Measurements from ENCODE around the gene CLECL1. TPM values are rescaled to one million over a fixed set of nuclear protein-coding genes. Genes with fewer than 3 reads are reported as not detected.

CLECL1 gene
- total RNA-seq, 1 donor from 2014 or later, result not detected

GRCh38 chr12:9730011-9730410 is 2.9 kb downstream of the CLECL1 start:
- no peak overlapping the region for H3K27ac Mint-ChIP-seq (ENCODE audit: unreplicated experiment)
- no peak for TF ChIP-seq CTCF (IDR thresholded peaks at IDR 0.05; ENCODE audit: partially characterized antibody, unreplicated experiment)
- H3K4me1 Mint-ChIP-seq (ENCODE audit: low read depth, unreplicated experiment), result no peaks in the 10 kb centered on the region

GRCh38 chr12:9729082-9729481 is 3.8 kb downstream of the CLECL1 start:
- Mint-ChIP-seq H3K4me1 (ENCODE audit: low read depth, unreplicated experiment) (no peaks in the 10 kb centered on the region), H3K9me3 (ENCODE audit: unreplicated experiment) (no peaks in the 10 kb centered on the region), H3K4me3 (ENCODE audit: unreplicated experiment) (no peak overlapping the region), H3K27ac (ENCODE audit: unreplicated experiment) (no peak overlapping the region), H3K27me3 (ENCODE audit: unreplicated experiment) (no peaks in the 10 kb centered on the region), H3K36me3 (ENCODE audit: unreplicated experiment) (no peaks in the 10 kb centered on the region)
- no peak for DNase-seq
- TF ChIP-seq CTCF (IDR thresholded peaks at IDR 0.05; ENCODE audit: partially characterized antibody, unreplicated experiment), result no peak

More at GRCh38 chr12:9730011-9730410, 2.9 kb downstream of the CLECL1 start:
- Mint-ChIP-seq H3K36me3 (ENCODE audit: unreplicated experiment) (no peaks in the 10 kb centered on the region), H3K27me3 (ENCODE audit: unreplicated experiment) (no peaks in the 10 kb centered on the region), H3K4me3 (ENCODE audit: unreplicated experiment) (no peak overlapping the region), H3K9me3 (ENCODE audit: unreplicated experiment) (no peaks in the 10 kb centered on the region)
- no peak for DNase-seq

GRCh38 chr12:9727813-9728212 is 5.1 kb downstream of the CLECL1 start:
- Mint-ChIP-seq H3K4me3 (ENCODE audit: unreplicated experiment) (no peak overlapping the region), H3K36me3 (ENCODE audit: unreplicated experiment) (no peaks in the 10 kb centered on the region), H3K4me1 (ENCODE audit: low read depth, unreplicated experiment) (no peaks in the 10 kb centered on the region), H3K27me3 (ENCODE audit: unreplicated experiment) (no peaks in the 10 kb centered on the region), H3K9me3 (ENCODE audit: unreplicated experiment) (no peaks in the 10 kb centered on the region), H3K27ac (ENCODE audit: unreplicated experiment) (no peak overlapping the region)
- TF ChIP-seq CTCF (IDR thresholded peaks at IDR 0.05; ENCODE audit: partially characterized antibody, unreplicated experiment), result no peak
- no peak for DNase-seq

GRCh38 chr12:9725213-9725870 is 7.6 kb downstream of the CLECL1 start:
- H3K36me3 Mint-ChIP-seq (ENCODE audit: unreplicated experiment), result no peaks in the 10 kb centered on the region
- H3K9me3 Mint-ChIP-seq (ENCODE audit: unreplicated experiment), result no peaks in the 10 kb centered on the region
- no peaks in the 10 kb centered on the region for H3K4me1 Mint-ChIP-seq (ENCODE audit: low read depth, unreplicated experiment)
- TF ChIP-seq CTCF (IDR thresholded peaks at IDR 0.05; ENCODE audit: partially characterized antibody, unreplicated experiment), result no peak
- no peak overlapping the region for H3K4me3 Mint-ChIP-seq (ENCODE audit: unreplicated experiment)
- H3K27ac Mint-ChIP-seq (ENCODE audit: unreplicated experiment), result no peak overlapping the region
- no peaks in the 10 kb centered on the region for H3K27me3 Mint-ChIP-seq (ENCODE audit: unreplicated experiment)
- DNase-seq, result no peak

GRCh38 chr12:9724023-9724422 is 8.9 kb downstream of the CLECL1 start:
- H3K36me3 Mint-ChIP-seq (ENCODE audit: unreplicated experiment), result no peaks in the 10 kb centered on the region
- no peak overlapping the region for H3K4me3 Mint-ChIP-seq (ENCODE audit: unreplicated experiment)
- no peak overlapping the region for H3K27ac Mint-ChIP-seq (ENCODE audit: unreplicated experiment)
- no peaks in the 10 kb centered on the region for H3K9me3 Mint-ChIP-seq (ENCODE audit: unreplicated experiment)
- TF ChIP-seq CTCF (IDR thresholded peaks at IDR 0.05; ENCODE audit: partially characterized antibody, unreplicated experiment), result no peak
- H3K4me1 Mint-ChIP-seq (ENCODE audit: low read depth, unreplicated experiment), result no peaks in the 10 kb centered on the region
- H3K27me3 Mint-ChIP-seq (ENCODE audit: unreplicated experiment), result no peaks in the 10 kb centered on the region
- DNase-seq, result no peak

All from glutamatergic neuron (in vitro differentiated cells).